Activated B cell treated with CpG ODN at 0.5 μM for 24 hours (primary cell): ENCODE measurements around the gene ORAI2. TPM values are rescaled to one million over a fixed set of nuclear protein-coding genes. Genes with fewer than 3 reads are reported as not detected.
A peak's percentile ranks its signal among the peaks of the same experiment; 100 is the strongest.

Experiments
- ATAC-seq: fragments of 200-7000 bp; cut with Tn5 transposase; one replicate; pipeline ENCODE4 v1.10.0; 2021; ENCODE audit warnings: low read depth, mild to moderate bottlenecking, moderate library complexity
- CTCF ChIA-PET: fragments of 350-600 bp; sonication (Branson Sonifier 250); formaldehyde crosslinking; loops from one replicate; lab custom pipeline; 2021; ENCODE audit warnings: antibody characterized with exemption; lab: Charles Lee
- POLR2A ChIA-PET: fragments of 350-600 bp; sonication (Branson Sonifier 250); formaldehyde crosslinking; loops from one replicate; lab custom pipeline; 2021; ENCODE audit warnings: antibody characterized with exemption; lab: Charles Lee
- DNase-seq: peaks from one replicate; pipeline ENCODE4 v3.0.0; 2022
- H3K27ac Mint-ChIP-seq: one replicate; pipeline ENCODE4 v1.8.0; 2020; ENCODE audit warnings: mixed read lengths
- H3K27me3 Mint-ChIP-seq: one replicate; pipeline ENCODE4 v1.8.0; 2021; ENCODE audit warnings: mixed read lengths
- H3K36me3 Mint-ChIP-seq: one replicate; pipeline ENCODE4 v1.8.0; 2021; ENCODE audit warnings: low read depth, mixed read lengths
- H3K4me1 Mint-ChIP-seq: one replicate; pipeline ENCODE4 v1.8.0; 2021; ENCODE audit warnings: mixed read lengths
- H3K4me3 Mint-ChIP-seq: one replicate; pipeline ENCODE4 v1.8.0; 2020; ENCODE audit warnings: mild to moderate bottlenecking, mixed read lengths
- H3K9me3 Mint-ChIP-seq: one replicate; pipeline ENCODE4 v1.8.0; 2020; ENCODE audit warnings: mixed read lengths
- CTCF ChIP-seq: fragments of 200-600 bp; IDR thresholded peaks from one replicate; pipeline ENCODE4 v1.8.0; 2022; ENCODE audit warnings: antibody characterized with exemption, mild to moderate bottlenecking
- intact Hi-C: fragments of 100-400 bp; cut with micrococcal nuclease; formaldehyde crosslinking; loops from one replicate; pipeline ENCODE4 v1.15.1; 2024
- total RNA-seq: library from RNA; stranded (reverse); gene quantifications from 2 replicates; pipeline ENCODE4 v1.2.3, GENCODE V29; 2022

ORAI2 gene
- total RNA-seq, 1 donor from 2014 or later, result 184 TPM

- CTCF ChIA-PET, result interaction anchor here (0.6 to 1.1 kb wide), 2 partner anchors 8 to 29 kb away, joined by 3 to 4 read pairs; no protein-coding TSS in a partner anchor
Measured at GRCh38 chr7:102421706-102422240, 11.6 kb upstream of the ORAI2 start.

GRCh38 chr7:102424129-102424551 is 9.2 kb upstream of the ORAI2 start:
- Mint-ChIP-seq H3K4me3 (peak overlapping the region; percentile 76), H3K9me3 (no peaks in the 10 kb centered on the region), H3K4me1 (peaks cover 94% of the 10 kb centered on the region), H3K27me3 (no peaks in the 10 kb centered on the region), H3K36me3 (peaks cover 16% of the 10 kb centered on the region), H3K27ac (peak overlapping the region; percentile 100)
- ChIA-PET CTCF (interaction anchor here (1.4 to 2.9 kb wide), 3 partner anchors 10 to 19 kb away, joined by 4 to 13 read pairs (median 12); no protein-coding TSS in a partner anchor), POLR2A (interaction anchor here (0.8 to 32.9 kb wide), 8 partner anchors 8 to 140 kb away, joined by 7 to 886 read pairs (median 52); partner anchors contain the start of genes ORAI2 and PRKRIP1)
- ATAC-seq (no peak), DNase-seq (no peak)
- TF ChIP-seq CTCF, result no peak
- intact Hi-C loops, result loop anchor here (1.0 kb wide), 1 partner anchor 8 kb away; no protein-coding TSS in a partner anchor

More at GRCh38 chr7:102421706-102422240, 11.6 kb upstream of the ORAI2 start:
- POLR2A ChIA-PET, result interaction anchor here (1.8 to 32.9 kb wide), 3 partner anchors 10 to 23 kb away, joined by 10 to 886 read pairs (median 226); partner anchors contain the start of gene ORAI2
- H3K27ac Mint-ChIP-seq, result peak overlapping the region; percentile 95
- peaks cover 28% of the 10 kb centered on the region for H3K36me3 Mint-ChIP-seq
- DNase-seq, result no peak
- no peaks in the 10 kb centered on the region for H3K9me3 Mint-ChIP-seq
- H3K27me3 Mint-ChIP-seq, result no peaks in the 10 kb centered on the region
- no peak for TF ChIP-seq CTCF
- no peak overlapping the region for H3K4me3 Mint-ChIP-seq
- no peak for ATAC-seq
- intact Hi-C loops, result loop anchor here (2.0 kb wide), 1 partner anchor 17 kb away; no protein-coding TSS in a partner anchor
- H3K4me1 Mint-ChIP-seq, result peaks cover 96% of the 10 kb centered on the region

- H3K27me3 Mint-ChIP-seq, result no peaks in the 10 kb centered on the region
- intact Hi-C loops, result loop anchor here (1.0 kb wide), 1 partner anchor 9 kb away; no protein-coding TSS in a partner anchor
- H3K4me3 Mint-ChIP-seq, result peak overlapping the region; percentile 76
- peak overlapping the region; percentile 100 for H3K27ac Mint-ChIP-seq
- no peaks in the 10 kb centered on the region for H3K9me3 Mint-ChIP-seq
- peaks cover 95% of the 10 kb centered on the region for H3K4me1 Mint-ChIP-seq
- peaks cover 13% of the 10 kb centered on the region for H3K36me3 Mint-ChIP-seq
- ATAC-seq (no peak), DNase-seq (no peak)
- TF ChIP-seq CTCF, result no peak
- ChIA-PET CTCF (interaction anchor here (1.4 to 2.9 kb wide), 4 partner anchors 10 to 20 kb away, joined by 4 to 13 read pairs (median 10); no protein-coding TSS in a partner anchor), POLR2A (interaction anchor here (0.8 to 32.9 kb wide), 8 partner anchors 9 to 140 kb away, joined by 7 to 886 read pairs (median 52); partner anchors contain the start of genes ORAI2 and PRKRIP1)
Measured at GRCh38 chr7:102424787-102425218, 8.6 kb upstream of the ORAI2 start.

GRCh38 chr7:102425639-102426267 is 7.6 kb upstream of the ORAI2 start:
- DNase-seq (peak; percentile 81), ATAC-seq (peak; percentile 76)
- Mint-ChIP-seq H3K27me3 (no peaks in the 10 kb centered on the region), H3K4me1 (peaks cover 95% of the 10 kb centered on the region), H3K27ac (peak overlapping the region; percentile 100), H3K9me3 (no peaks in the 10 kb centered on the region), H3K36me3 (peaks cover 12% of the 10 kb centered on the region), H3K4me3 (peak overlapping the region; percentile 76)
- ChIA-PET POLR2A (interaction anchor here (0.7 to 32.9 kb wide), 13 partner anchors 9 to 538 kb away, joined by 3 to 886 read pairs (median 13); partner anchors contain the start of genes ALKBH4, LRWD1, ORAI2 and PRKRIP1), CTCF (interaction anchor here (0.6 to 2.9 kb wide), 9 partner anchors 8 to 24 kb away, joined by 3 to 16 read pairs (median 11); no protein-coding TSS in a partner anchor)
- TF ChIP-seq CTCF, result no peak
- intact Hi-C loops, result loop anchor here (1.0 kb wide), 4 partner anchors 9 to 29 kb away; partner anchors contain the start of gene PRKRIP1
